GM21717 (cell line): ENCODE measurements around the gene ACACB.

Experiments used
- ATAC-seq: cut with Tn5 transposase; IDR thresholded peaks from one replicate; pipeline ENCODE4 v1.9.1; 2021; ENCODE audit warnings: mild to moderate bottlenecking, moderate library complexity; ENCODE audit not compliant: unreplicated experiment

The ACACB gene

DNA sequence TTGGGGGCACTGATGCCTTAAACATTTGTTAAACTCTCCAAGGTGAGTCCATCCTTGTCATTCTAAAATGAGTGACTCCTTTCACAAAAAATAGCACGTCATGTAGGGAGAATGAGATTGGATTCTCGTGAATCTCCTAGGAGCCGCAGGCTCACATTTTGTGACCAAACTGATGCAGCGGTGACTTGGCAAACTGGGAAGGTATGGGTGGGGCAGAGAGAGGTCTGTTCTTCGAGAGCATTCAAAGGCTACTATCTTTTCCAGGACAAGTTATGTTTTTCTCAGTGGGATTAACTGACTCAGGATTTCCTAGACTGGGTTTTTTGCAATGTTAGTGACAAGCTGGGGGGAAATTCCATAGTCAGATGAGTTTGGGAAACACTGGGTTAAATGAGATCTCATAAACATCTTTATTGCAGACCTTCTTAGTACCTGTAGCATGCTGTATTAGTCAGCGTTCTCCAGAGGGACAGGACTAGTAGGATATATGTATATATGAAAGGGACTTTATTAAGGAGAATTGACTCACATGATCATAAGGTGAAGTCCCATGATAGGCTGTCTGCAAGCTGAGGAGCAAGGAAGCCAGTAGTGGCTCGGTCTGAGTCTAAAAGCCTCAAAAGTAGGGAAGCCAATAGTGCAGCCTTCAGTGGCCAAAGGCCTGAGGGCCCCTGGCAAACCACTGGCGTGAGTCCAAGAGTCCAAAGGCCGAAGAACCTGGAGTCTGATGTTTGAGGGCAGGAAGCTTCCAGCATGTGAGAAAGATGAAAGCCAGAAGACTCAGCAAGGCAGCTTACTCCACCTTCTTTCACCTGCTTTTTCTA, 131.7 kb downstream of the ACACB start:
- no peak for ATAC-seq

DNA sequence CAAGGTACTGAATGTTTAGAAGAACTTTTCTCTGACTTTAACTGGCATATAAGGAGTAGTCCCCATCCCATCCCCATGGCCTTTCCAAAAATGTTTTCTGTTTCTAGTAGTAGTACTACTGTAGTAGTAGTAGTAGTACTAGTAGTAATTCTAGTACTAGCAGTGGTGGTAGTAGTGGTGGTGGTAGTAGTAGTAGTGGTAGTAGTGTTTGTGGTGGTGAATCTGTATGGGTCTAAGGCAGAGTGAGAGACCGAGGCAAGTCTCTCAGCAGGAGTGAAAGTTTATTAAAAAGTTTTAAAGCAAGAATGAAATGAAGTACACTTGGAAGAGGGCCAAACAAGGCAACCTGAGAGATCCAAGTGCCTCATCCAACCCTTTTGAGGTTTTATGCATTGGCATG, 134.1 kb downstream of the ACACB start:
- ATAC-seq: no peak

DNA sequence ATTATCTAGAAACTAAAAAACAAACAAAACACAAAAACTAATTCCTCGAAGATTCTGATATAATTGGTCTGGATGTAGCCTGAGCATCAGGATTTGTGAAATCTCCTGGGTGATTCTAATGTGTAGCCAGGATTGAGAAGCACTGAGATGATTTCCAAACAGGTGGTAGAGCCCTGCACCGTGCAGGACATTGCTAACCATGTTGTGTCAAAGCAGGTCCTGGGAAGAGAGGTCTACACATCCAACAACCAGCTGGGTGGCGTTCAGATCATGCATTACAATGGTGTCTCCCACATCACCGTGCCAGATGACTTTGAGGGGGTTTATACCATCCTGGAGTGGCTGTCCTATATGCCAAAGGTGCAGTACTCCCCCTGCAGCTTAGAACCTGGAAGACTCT, 136.4 kb downstream of the ACACB start:
- ATAC-seq: no peak

DNA sequence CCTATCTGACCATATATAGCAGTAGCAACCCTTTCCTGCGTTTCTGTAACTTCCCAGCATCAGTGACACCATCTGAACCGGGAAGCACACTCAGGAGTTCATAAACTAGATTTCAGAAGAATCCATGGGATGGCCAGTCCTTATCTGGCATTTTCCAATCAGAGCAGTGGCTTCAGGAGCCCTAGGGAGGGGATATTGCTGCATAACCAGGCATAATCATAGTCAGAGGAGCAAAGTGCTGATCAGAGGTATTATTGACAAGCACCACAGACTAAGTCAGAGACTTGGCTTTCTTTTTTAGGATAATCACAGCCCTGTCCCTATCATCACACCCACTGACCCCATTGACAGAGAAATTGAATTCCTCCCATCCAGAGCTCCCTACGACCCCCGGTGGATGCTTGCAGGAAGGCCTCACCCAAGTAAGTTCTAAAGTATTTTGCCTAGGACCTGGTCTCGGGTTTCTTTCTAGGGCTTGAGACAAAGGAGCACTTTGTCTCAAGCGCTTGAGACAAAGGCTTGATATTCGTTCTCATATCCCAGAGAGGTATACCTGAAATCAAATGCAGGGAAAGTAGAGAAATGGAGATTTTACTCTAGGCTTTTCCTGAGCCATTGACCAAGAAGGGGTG, 137.6 kb downstream of the ACACB start:
- ATAC-seq: no peak

DNA sequence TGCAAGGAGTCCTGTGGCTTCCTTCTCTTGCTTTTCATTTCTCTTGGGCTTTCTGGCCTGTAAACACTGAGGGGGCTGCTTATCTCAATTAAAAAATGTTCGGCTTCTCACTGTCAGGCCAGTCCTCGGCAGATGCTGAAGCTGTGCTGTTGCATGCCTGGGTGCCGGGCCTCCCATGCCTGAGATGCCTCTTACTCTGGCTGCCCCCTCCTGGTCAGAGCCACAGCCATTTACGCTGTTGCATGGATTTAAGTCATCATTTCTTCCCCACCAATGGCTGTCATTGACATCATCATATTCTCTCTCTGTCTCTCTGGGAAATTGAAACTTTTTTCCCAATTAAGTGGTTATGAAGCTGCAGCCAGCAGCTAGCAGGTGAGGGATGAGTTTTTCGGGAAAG, 139.0 kb downstream of the ACACB start:
- ATAC-seq: no peak

DNA sequence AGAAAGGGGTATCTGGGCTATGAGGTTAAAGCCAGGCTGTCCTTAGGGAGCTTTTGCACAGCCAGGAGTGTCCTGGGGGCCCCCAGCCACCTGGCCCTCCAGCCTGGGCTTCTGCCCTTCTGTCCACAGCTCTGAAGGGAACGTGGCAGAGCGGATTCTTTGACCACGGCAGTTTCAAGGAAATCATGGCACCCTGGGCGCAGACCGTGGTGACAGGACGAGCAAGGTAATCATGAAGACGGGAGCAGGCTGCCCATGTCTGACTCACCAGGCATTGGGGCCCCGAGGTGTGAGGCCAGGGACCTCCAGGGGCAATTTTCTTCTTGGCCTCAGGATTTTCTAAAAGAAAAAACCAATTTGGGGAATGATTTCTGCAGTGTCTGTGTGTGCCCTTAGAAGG, 139.6 kb downstream of the ACACB start:
- no peak for ATAC-seq

DNA sequence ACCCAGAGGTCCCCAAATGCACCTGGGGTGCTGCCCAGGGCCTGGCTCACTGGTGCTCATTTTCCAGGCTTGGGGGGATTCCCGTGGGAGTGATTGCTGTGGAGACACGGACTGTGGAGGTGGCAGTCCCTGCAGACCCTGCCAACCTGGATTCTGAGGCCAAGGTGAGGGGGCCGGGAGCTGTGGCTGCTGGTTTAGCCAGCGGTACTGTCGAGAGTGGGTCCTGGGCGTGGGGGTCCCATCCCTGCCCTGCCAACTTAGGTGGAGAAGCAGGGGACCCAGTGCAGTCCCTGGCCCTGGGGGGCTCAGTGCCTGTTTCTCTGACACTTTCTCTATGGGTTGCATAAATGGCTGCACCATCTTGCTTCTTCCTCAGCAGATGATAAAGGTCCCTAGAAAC, 141.8 kb downstream of the ACACB start:
- ATAC-seq: no peak

DNA sequence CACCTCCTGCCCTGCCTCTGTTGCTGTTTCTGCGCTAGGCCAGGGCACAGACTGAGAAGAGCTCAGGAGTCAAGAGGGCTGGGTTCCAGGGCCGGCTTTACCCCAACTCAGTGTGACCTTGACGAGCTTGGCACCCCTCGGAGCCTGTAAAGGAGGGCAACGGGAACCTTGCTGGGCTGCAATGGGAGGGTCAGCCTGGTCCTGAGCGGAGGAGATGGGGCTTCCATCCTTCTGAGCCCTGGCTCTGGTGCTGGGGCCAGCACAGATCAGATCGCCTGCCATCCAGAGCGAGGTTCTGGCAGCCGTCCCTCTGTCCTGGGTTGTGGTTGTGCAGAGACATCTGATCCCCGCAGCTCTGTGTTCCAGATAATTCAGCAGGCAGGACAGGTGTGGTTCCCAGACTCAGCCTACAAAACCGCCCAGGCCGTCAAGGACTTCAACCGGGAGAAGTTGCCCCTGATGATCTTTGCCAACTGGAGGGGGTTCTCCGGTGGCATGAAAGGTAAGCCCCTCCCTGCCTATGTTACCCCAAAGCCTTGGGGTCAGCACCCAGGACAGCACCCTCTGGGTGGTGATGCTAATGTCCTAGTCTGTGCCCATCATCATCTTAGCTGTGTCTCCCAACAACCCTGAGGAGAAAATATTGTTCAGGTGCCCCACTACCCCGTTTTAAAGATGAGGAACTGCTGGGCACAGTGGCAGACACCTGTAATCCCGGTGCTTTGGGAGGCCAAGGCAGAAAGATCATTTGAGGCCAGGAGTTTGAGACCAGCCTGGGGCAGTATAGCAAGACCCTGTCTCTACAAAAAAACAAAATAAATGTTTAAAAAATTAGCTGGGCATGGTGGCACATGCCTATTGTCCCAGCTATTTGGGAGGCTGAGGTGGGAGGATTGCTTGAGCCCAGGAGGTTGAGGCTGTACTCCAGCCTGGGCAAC, 142.5 kb downstream of the ACACB start:
- ATAC-seq: no peak

DNA sequence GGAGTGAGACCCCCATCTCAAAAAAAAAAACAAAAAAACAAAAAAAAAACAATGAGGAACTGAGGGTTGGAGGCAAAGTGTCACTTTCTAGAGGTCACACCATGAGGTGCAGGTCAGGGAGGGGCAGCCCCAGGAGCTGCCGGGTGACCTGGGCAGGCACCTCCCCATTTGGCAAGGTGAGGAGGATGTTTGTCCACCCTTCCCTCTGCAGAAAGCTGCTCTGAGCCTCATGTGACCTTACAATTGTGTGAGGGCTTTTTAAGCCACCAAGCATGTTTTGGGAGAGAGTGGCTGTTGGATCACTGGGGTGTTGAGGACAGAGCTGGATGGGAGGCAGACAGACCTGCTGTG, 143.1 kb downstream of the ACACB start:
- no peak for ATAC-seq

DNA sequence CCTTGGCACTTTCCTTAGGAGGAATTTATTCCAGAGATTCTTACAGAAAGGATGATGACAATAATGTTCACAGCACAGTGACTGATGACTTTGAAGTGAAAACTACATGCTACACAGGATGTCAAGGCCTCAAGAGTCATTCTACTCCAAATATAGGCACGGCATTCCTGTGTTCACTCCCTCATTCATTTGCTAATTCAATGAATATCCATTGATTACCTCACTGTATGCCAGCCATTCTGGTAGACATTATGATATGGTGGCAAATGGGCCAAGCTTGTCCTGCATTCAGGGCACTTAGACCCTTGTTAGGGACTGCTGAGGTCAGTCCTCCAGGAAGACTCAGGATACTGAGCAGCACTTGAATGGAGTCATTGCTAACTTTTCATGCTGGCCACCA, 144.7 kb downstream of the ACACB start:
- ATAC-seq: no peak

DNA sequence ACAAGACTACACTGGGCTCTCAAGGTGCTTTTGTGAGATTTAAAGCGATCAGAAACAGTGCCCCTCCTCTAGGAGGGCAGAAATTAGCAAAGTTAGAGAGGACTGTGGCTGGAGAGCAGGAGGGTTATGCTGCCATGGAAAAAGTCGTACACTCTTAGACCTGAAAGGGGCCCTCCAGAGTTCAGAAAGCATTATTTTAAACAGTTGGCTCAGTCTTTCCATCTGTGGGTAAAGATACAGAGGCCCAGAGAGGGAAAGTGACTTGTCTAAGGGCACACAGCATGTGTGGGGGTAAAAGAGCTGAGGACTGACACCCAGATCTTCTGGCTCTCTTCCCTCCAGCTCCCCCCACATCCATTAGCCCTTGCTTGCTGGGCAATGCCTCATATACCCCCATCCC, 145.6 kb downstream of the ACACB start:
- no peak for ATAC-seq

DNA sequence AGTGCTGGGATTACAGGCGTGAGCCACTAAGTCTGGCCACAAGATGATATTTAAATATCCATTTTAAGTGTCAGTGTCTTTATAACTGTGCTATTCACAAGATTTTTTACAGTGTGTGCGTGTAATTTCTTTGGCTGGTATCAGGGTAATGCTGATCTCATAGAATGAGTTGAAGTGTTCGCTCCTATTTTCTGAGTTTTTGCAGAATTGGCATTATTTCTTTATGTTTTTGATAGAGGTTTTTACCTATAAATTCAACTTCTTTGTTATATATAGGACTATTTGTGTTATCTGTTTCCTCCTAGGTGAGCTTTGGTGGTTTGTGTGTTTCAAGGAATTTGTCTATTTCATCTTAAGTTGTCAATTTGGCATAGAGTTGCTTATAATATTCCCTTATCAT, 147.1 kb downstream of the ACACB start:
- no peak for ATAC-seq

DNA sequence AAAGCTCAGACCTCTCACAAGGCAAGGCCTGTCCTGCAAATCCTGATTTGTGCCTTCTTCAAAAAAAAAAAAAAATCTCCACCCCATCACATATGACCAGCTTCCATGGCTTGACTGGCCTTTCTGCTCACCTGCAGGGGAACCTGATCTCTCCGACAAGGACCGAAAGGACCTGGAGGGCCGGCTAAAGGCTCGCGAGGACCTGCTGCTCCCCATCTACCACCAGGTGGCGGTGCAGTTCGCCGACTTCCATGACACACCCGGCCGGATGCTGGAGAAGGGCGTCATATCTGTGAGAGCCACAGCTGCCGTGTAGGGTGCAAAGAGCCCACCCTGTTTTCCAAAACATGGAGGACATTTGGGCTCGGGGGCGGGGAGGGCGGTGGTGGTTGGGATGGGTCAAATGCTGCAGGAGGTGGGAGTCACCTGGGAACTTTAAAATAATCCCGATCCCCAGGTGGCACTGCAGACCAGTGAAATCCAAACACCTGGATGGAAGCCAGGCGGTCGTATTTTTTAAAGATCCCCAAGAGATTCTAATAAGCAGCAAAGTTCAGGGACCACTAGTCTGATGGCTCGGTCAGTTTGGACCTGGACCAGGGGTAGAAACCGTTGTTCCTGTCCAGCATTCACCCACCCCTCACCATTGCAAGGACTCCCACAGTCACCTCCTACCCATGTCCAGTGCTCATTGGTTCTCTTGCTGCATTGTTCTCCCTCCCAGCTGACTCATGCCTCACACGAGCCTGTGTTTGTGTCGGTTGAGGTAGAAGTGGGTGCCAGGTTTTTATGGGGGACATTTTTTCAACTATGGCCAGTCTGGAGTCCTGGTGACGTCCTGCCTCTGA, 147.9 kb downstream of the ACACB start:
- ATAC-seq: no peak

DNA sequence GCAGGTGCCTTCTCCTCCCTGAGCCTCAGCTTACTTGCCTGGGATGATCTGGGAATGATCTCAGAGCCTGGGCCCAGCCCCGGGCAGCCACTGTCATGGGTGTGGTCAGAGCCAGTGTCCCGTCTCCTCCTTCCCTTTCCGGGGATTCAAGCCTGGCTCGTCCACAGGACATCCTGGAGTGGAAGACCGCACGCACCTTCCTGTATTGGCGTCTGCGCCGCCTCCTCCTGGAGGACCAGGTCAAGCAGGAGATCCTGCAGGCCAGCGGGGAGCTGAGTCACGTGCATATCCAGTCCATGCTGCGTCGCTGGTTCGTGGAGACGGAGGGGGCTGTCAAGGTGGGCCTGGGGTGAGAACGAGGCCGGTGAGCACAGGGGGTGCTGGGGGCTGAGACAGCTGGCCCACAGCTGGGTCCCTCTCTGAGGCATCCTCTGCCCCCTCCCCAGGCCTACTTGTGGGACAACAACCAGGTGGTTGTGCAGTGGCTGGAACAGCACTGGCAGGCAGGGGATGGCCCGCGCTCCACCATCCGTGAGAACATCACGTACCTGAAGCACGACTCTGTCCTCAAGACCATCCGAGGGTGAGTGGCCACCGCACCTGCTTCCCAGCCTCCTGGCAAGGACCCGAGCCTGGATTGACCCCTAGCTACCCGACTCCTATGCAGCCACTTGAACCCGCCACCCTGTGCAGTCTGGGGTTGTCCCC, 148.7 kb downstream of the ACACB start:
- no peak for ATAC-seq

DNA sequence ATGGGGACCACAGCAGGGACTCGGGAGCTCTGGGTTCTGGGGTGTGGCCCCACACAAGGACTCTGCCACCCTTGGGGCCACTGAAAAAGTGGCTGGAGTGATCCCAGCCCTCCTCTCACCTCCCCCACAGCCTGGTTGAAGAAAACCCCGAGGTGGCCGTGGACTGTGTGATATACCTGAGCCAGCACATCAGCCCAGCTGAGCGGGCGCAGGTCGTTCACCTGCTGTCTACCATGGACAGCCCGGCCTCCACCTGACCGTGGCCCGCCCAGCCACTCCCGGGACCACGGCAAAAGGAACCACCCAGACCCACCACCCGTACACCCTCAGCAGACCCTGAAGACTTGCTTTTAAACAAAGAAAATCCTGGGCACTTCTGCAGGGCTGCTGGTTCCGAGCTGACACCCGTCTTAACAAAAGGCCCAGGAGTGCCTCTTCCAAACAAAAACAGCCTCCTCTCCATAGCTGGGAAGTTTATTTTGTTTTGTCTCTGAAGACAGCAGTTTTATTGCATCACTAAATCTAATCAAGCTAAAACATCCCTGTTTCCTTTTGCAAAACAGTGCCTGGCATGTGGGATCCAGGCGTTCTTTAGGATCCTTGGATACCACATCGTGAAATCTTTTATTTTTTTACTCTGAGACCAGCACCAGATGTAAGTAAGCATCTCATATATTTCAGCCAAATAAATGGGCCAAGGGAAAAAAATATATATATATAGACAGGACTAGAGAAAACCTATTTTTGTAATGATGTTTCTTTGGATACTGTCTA, 149.9 kb downstream of the ACACB start:
- no peak for ATAC-seq

DNA sequence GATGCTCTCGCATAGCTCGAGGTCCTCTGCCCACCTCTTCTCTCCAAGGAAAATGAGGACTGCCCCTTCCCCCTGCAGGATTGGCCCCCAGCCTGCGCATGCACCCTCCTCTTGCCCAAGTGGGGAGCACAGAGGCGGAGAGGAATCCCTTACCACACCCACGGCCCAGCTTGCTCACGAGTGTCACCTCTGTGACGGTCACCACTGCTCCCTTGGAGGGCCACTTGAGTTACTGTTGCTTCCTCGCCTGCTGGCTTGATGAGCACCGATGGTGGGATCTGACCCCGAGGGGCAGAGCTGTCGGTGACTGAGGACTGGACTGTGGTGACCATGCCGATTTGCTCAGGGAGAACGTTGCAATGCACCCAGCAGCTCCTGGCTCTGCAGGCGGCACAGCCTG, 151.0 kb downstream of the ACACB start:
- ATAC-seq: no peak

DNA sequence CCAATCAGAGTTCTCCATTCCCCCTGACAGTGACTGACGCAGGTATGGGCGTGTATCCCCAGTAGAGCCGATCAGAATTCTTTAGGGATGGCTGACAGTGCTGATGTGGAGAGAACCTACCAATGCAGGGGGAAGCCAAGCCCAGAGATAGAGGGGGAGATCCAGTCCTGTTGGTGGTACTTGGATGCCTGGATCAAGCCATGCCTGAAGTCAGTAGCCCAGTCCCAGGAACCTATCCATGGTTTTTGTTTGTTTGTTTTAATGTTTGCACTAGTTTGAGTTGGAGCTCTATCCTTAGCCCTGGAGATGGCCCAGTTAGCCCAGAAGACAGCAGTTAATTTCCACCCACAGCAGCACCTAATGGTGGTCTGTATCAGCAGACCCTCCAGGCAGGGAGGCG, 152.5 kb downstream of the ACACB start:
- ATAC-seq: no peak

DNA sequence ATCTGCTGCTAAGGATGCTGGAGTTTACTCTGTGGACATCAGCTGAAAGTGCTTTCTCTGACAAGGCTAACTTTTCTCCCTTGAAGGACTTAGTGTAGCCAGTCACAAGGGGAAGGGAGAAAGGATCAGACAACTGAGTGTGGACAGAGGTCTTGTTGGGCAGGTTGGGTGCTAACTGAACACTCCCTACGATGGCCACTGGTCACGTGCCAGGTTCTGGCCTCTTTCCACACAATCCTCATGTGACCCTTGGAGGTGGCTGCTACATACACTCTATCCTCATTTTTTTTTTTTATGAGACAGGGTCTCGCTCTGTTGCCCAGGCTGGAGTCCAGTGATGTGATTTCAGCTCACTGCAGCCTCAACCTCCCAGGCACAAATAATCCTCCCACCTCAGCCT, 153.0 kb downstream of the ACACB start:
- no peak for ATAC-seq

DNA sequence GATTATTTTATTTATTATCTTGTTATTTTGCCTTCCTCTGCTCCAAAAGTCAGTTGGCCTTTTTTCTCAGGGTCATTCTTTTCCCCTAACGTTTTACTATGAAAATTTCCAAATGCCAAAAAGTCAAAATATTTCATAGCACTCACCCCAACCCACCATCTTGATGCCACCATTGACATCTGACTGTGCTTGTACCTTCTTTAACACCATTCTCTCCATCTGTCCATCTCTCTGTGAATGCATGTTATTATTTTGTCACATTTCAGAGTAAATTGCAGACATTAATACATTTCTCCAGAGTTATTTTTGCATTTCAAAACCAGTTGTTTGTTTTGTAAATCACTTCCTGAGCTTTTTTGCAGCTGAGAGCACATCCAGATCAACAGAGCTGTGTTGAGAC, 154.1 kb downstream of the ACACB start:
- no peak for ATAC-seq
